Heart right ventricle (tissue), 16 donors: ENCODE results near the gene YES1. TPM values are rescaled to one million over a fixed set of nuclear protein-coding genes. Genes with fewer than 3 reads are reported as not detected.

ENCODE experiments used
- ATAC-seq, 8 donors: fragments of 200-7000 bp; cut with Tn5 transposase; one replicate each; pipeline ENCODE4 v1.9.1; 2020; ENCODE audit warnings: mild to moderate bottlenecking in 8 of 8, moderate library complexity in 8 of 8, moderate number of reproducible peaks in 1 of 8
- DNase-seq, 2 donors: peaks; one replicate each; pipeline ENCODE4 v3.0.0-alpha.2; 2020
- H3K27ac ChIP-seq, 10 donors: fragments of 200-600 bp; sonication (generic) in 2 of 10; one replicate each; pipeline versions ENCODE4 v1.5.0 to v1.8.0; 2020 to 2022; ENCODE audit warnings: mild to moderate bottlenecking in 3 of 10
- H3K27me3 ChIP-seq, 7 donors: fragments of 200-600 bp; one replicate each; pipeline ENCODE4 v1.8.0; 2021 to 2022; ENCODE audit warnings: mild to moderate bottlenecking in 2 of 7
- H3K36me3 ChIP-seq, 9 donors: fragments of 200-600 bp; sonication (generic) in 1 of 9; one replicate each; pipeline versions ENCODE4 v1.5.0 to v1.8.0; 2020 to 2022; ENCODE audit warnings: mild to moderate bottlenecking in 2 of 9
- H3K4me1 ChIP-seq, 9 donors: fragments of 200-600 bp; sonication (generic) in 1 of 9; one replicate each; pipeline versions ENCODE4 v1.5.0 to v1.8.0; 2020 to 2022; ENCODE audit warnings: mild to moderate bottlenecking in 4 of 9
- H3K4me3 ChIP-seq, 10 donors: fragments of 200-600 bp; sonication (generic) in 2 of 10; one replicate each; pipeline versions ENCODE4 v1.5.0 to v1.8.0; 2020 to 2022; ENCODE audit warnings: mild to moderate bottlenecking in 7 of 10, moderate library complexity in 2 of 10
- H3K9me3 ChIP-seq, 11 donors: fragments of 200-600 bp in 10 of 11; sonication (generic) in 2 of 11; one replicate each; pipeline versions ENCODE4 v1.5.0 to v1.8.0; 2013 to 2022; ENCODE audit warnings: mild to moderate bottlenecking in 2 of 11, control low read depth in 1 of 11, moderate library complexity in 1 of 11
- WGBS, 2 donors: extraction: QIAGEN DNeasy Blood & Tissue Kit; methylation state at CpG; one replicate each; pipeline ENCODE4 v1.1.7; 2013; ENCODE audit warnings: inconsistent platforms in 1 of 2; 5-methylcytosine and 5-hydroxymethylcytosine counted together
- intact Hi-C, 10 donors: fragments of 100-400 bp; cut with DNase I; formaldehyde crosslinking; loops; one replicate each; pipeline versions ENCODE4 v1.11.1 to v1.14.2; 2022
- polyA plus RNA-seq, 2 donors: library from polyadenylated mRNA; stranded (reverse); fragments of 200-250 nt; gene quantifications; one replicate each; pipeline ENCODE4 v1.2.3, GENCODE V29; 2013
- total RNA-seq, 10 donors: library from RNA; stranded (reverse); fragmentation: NEBNext Ultra II Directional in 3 of 10; extraction: Animal tissue kit (Norgen Biotek cat#: 25700) in 3 of 10; gene quantifications; one replicate each; pipeline versions ENCODE4 v1.2.1 to v1.2.4, GENCODE V29; 2021 to 2023
- TF ChIP-seq, protein P1 (sequence below), 9 donors: fragments of 200-600 bp; sonication (generic) in 2 of 9; IDR thresholded peaks; one replicate each; pipeline versions ENCODE4 v1.5.0 to v1.8.0; 2021 to 2022; ENCODE audit warnings: antibody characterized with exemption in 9 of 9, mild to moderate bottlenecking in 5 of 9, moderate library complexity in 1 of 9
- donor health status: Arrhythmogenic right ventricular cardiomyopathy.
- donor health status: ischemic (EF 13 %, LVEDD 7.1; RV severe dilation, severe dysfunction).
- donor health status: healthy with polysubstance abuse.
- donor health status: DM: no; HTN: yes; CAD: no.
- donor health status: DM: no; HTN: no; CAD: no.
- donor health status: ischemic (EF 25% LVEDD 6.9; RV normal size, moderate dysfunction).
- donor health status: ischemic (EF 25% LVEDD 5.7; RV mildly dilated, moderate dysfunction).
- donor health status: healthy.
- donor health status: DM: yes; HTN: yes; CAD: no.
- donor health status: Ischemic cardiomyopathy.
- donor health status: ischemic (EF 35%, LVEDD 5.7; RV mildly dilated, moderate dysfunction).
- donor health status: nonischemic (EF 11% LVEDD 7.7; RV severe dilation, severe dysfunction).
- donor health status: DM: yes; HTN: yes; CAD: no.
- donor health status: PGD.
- donor health status: ischemic (EF 29% LVEDD 5.4; RV normal size, mild dysfunction).
- donor health status: nonischemic (EF 23%, LVEDD 6.1; RV moderate dilation, normal function).

YES1 gene
- total and polyA plus RNA-seq, 12 donors, result 10.3 to 31.5 (median 21.7) TPM

DNA sequence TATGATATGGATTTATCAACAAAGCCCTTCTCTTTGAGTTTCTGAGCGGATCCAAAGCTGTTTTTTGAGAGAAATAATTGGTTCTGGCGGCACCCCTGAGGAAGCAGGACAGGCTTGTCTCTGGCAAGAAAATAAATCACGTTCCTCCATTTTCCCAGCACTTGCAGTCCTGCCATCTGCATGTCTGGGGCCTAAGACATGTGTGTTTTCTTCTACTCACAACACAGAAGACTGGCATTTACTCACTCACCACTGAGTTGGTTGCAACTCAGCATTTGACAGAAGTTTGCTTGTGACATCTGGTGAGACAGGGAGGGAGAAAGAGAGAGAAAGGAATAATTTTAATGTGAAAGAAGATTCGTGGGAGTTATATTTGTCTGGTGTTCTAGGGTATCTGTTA is 37.0 kb upstream of the YES1 start:
- H3K27ac ChIP-seq, result no peak overlapping the region
- peaks cover 0 to 4% (median 0%) of the 10 kb centered on the region in 11 donors for H3K9me3 ChIP-seq
- ATAC-seq, result no peak
- H3K36me3 ChIP-seq, result no peaks in the 10 kb centered on the region
- intact Hi-C loops, result no loop called here
- TF ChIP-seq, protein P1, sequence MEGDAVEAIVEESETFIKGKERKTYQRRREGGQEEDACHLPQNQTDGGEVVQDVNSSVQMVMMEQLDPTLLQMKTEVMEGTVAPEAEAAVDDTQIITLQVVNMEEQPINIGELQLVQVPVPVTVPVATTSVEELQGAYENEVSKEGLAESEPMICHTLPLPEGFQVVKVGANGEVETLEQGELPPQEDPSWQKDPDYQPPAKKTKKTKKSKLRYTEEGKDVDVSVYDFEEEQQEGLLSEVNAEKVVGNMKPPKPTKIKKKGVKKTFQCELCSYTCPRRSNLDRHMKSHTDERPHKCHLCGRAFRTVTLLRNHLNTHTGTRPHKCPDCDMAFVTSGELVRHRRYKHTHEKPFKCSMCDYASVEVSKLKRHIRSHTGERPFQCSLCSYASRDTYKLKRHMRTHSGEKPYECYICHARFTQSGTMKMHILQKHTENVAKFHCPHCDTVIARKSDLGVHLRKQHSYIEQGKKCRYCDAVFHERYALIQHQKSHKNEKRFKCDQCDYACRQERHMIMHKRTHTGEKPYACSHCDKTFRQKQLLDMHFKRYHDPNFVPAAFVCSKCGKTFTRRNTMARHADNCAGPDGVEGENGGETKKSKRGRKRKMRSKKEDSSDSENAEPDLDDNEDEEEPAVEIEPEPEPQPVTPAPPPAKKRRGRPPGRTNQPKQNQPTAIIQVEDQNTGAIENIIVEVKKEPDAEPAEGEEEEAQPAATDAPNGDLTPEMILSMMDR (IDR thresholded peaks at IDR 0.05), result no peak
- WGBS, 2 donors, result 87 to 91% methylated on average over 4 of the region's 4 CpGs
- no peaks in the 10 kb centered on the region for H3K27me3 ChIP-seq
- H3K4me1 ChIP-seq, result peaks cover 0 to 11% (median 0%) of the 10 kb centered on the region in 9 donors
- H3K4me3 ChIP-seq, result no peak overlapping the region
- no peak for DNase-seq

DNA sequence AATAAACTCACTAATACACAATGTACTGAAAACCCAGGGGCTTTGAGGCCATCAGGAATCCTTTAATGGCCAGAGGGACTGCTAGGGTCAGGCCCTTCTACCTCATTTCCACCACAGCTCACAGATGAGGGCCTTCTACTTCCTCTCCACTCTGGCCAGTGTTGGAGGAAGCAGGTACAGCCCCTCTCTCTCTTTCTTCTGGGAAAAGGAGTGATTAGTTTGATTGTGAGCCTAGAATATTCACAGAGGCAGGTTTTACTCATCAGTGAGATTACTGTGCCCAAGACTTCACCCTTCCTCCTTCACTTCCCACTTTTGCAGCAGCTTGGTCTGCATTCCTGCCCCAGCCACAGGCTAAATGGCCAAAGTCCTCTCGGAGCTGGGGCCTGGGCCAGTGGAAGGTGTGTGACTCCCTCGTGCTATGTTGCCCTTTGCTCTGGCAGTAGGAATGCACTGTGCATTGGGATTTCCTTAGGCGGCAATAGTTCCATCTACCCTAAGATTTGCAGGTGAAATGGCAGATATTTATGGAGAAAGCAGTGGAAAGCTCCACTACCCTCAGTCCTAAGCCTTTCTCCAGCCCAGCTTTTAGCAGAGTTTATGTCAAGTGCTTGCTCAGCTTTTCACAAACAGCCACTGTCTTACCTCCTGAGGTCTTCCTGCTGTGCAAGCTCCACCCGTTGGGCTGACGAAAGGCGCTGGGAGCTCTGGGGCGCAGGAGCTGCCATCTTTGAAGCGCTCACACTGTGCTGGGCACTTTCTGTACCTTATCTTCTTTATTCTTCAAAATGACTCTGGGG is 36.2 kb upstream of the YES1 start:
- intact Hi-C loops, result no loop called here
- no peaks in the 10 kb centered on the region for H3K27me3 ChIP-seq
- no peaks in the 10 kb centered on the region for H3K36me3 ChIP-seq
- WGBS, 2 donors, result 77 to 79% methylated on average over 8 of the region's 8 CpGs
- peaks cover 0 to 11% (median 0%) of the 10 kb centered on the region in 9 donors for H3K4me1 ChIP-seq
- no peak overlapping the region for H3K27ac ChIP-seq
- H3K4me3 ChIP-seq, result no peak overlapping the region
- ATAC-seq (peak in 1 of 8 donors; percentile 25), DNase-seq (no peak)
- peaks cover 0 to 4% (median 0%) of the 10 kb centered on the region in 11 donors for H3K9me3 ChIP-seq
- TF ChIP-seq, protein P1 (IDR thresholded peaks at IDR 0.05), result no peak

DNA sequence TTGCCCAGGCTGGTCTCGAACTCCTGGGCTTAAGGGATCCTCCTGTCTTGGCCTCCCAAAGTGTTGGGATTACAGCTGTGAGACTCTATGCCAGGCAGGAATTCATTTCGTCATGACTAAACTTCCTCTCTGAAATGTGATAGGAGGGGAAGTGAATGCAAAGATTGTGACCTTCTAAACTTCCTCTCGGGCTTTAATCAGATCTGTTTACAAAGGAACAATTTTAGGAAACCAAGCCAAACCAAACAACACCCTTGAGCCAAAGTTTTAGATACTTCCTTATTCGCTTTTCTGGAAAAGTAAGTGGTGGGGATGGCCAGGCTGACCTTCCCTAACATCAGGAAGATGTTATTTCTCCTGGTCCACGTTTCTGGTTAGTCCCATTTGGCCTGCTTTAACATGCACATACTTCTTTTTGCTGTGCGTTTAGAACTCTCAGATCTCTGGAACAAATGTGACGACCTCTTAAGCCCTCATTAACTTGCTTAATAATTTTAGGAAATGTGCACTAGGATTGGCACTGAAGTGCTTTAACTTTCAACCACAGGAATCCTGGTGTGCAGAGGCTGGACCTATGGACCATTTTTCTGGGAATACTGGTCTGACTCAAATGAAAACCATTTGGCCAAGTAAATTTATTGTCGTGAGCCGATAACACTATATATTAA is 33.2 kb upstream of the YES1 start:
- H3K27ac ChIP-seq, result peak overlapping the region in 5 of 10 donors; percentile 31 to 58 (median 45)
- ATAC-seq (peak; percentile 80 to 91 (median 88)), DNase-seq (peak in 1 of 2 donors; percentile 43)
- H3K4me3 ChIP-seq, result no peak overlapping the region
- peaks cover 0 to 4% (median 0%) of the 10 kb centered on the region in 11 donors for H3K9me3 ChIP-seq
- H3K4me1 ChIP-seq, result peaks cover 0 to 11% (median 0%) of the 10 kb centered on the region in 9 donors
- H3K36me3 ChIP-seq, result no peaks in the 10 kb centered on the region
- 37 to 42% methylated on average over 9 of the region's 9 CpGs for WGBS, 2 donors
- intact Hi-C loops, result no loop called here
- peaks cover 0 to 3% (median 0%) of the 10 kb centered on the region in 7 donors for H3K27me3 ChIP-seq
- TF ChIP-seq, protein P1 (IDR thresholded peaks at IDR 0.05), result no peak

DNA sequence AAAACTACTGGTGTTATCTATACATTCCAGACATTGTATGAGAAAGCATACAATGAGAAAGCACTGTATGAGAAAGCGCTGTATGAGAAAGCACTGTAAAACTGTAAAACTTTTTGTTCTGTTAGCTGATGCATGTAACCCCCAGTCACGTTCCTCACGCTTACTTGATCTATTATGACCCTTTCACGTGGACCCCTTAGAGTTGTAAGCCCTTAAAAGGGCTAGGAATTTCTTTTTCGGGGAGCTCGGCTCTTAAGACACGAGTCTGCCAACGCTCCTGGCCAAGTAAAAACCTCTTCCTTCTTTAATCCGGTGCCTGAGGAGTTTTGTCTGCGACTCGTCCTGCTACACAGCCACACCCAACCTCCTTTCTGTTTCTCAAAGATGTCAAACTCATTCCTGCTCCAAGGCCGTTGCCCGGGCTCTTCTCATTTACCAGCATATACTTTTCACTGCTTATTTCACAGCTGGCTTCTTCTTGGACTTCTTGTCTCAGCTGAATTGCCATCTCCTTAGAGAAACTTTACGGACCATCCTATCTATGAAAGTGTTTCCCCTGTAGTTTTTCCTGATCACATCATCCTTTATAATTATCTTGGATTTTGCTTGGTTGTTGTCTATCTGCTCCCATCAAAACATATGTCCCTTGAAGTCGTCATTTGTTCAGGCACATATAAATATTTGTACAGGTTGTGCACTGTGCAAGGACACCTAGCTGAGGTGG is 29.8 kb upstream of the YES1 start:
- 56 to 65% methylated on average over 15 of the region's 15 CpGs for WGBS, 2 donors
- no peak for ATAC-seq

More for the DNA sequence above, 29.8 kb upstream of the YES1 start:
- peaks cover 0 to 22% (median 9%) of the 10 kb centered on the region in 9 donors for H3K4me1 ChIP-seq
- H3K4me3 ChIP-seq, result no peak overlapping the region
- peaks cover 0 to 9% (median 0%) of the 10 kb centered on the region in 7 donors for H3K27me3 ChIP-seq
- DNase-seq, result no peak
- no peaks in the 10 kb centered on the region for H3K36me3 ChIP-seq
- no peak overlapping the region for H3K27ac ChIP-seq
- TF ChIP-seq, protein P1 (IDR thresholded peaks at IDR 0.05), result no peak
- intact Hi-C loops, result no loop called here
- H3K9me3 ChIP-seq, result peaks cover 0 to 4% (median 0%) of the 10 kb centered on the region in 11 donors
